Measurements from ENCODE around the gene MREG.
A peak's percentile ranks its signal among the peaks of the same experiment; 100 is the strongest.

MREG gene

DNA sequence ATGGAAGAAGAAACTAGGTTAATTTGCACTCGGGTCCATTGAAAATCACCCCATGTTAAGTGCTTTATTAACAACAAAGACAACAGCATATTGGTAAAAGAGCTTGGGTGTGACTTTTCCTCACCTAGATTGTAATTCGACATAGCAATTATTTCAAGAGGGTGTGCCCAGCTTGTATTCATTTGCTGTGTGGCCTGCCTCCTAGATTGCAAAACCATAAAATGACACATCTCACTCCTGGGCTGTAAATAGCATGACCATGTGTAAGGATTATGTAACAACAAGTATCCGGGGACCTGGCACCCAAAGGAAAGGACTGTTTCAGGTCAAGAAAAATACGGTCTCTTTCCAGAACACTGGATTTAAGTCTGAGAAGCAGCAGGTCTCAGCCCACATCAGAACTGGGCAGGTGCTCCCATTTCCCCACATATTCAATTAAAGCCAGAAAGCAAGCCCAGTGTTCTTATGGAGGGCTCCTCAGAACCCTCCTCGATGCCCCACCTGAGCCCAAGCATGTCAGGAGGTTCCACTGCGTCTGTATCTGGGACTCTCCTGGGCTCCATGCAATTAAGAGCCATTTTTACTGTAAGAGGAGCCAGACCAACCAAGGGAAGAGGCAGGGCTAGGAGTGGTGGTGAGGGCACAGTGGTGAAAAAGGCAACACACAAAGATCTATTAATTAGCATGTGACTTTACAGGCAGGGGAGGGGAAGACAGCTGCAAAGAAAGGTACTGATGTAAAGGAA lies 39.2 kb downstream of the MREG start (continued):
- TF ChIP-seq HIC1 (tag by site-specific recombination; IDR thresholded peaks at IDR 0.05) (no peak), SCRT2 (tag by site-specific recombination; IDR thresholded peaks at IDR 0.05) (0 out of 2 replicates have a peak, but pooled peaks have one; percentile 19), ZNF768 (tag by site-specific recombination; IDR thresholded peaks at IDR 0.05) (no peak), ZNF707 (tag by site-specific recombination; IDR thresholded peaks at IDR 0.05) (no peak), ZNF548 (tag by site-specific recombination; IDR thresholded peaks at IDR 0.05) (no peak), FEZF1 (tag by site-specific recombination; IDR thresholded peaks at IDR 0.05) (no peak), MYNN (tag by site-specific recombination; IDR thresholded peaks at IDR 0.05; ENCODE audit: borderline replicate concordance) (no peak), ZNF837 (tag by site-specific recombination; IDR thresholded peaks at IDR 0.05) (no peak), ZNF19 (tag by site-specific recombination; IDR thresholded peaks at IDR 0.05; ENCODE audit: low read depth) (no peak), ZFP41 (tag by site-specific recombination; IDR thresholded peaks at IDR 0.05; ENCODE audit: borderline replicate concordance) (no peak), SP3 (tag by site-specific recombination; IDR thresholded peaks at IDR 0.05) (no peak), ZNF121 (tag by site-specific recombination; IDR thresholded peaks at IDR 0.05) (no peak), WT1 (tag by site-specific recombination; IDR thresholded peaks at IDR 0.05) (0 out of 2 replicates have a peak, but pooled peaks have one; percentile 22), ZBTB21 (tag by site-specific recombination; IDR thresholded peaks at IDR 0.05) (no peak), ZNF621 (tag by site-specific recombination; IDR thresholded peaks at IDR 0.05) (no peak), ZNF146 (tag by site-specific recombination; IDR thresholded peaks at IDR 0.05) (no peak), ZNF23 (tag by site-specific recombination; IDR thresholded peaks at IDR 0.05; ENCODE audit: borderline replicate concordance) (no peak), KLF9 (tag by site-specific recombination; IDR thresholded peaks at IDR 0.05; ENCODE audit: low read depth) (peak; percentile 54), ZNF785 (tag by site-specific recombination; IDR thresholded peaks at IDR 0.05) (no peak), KLF10 (tag by site-specific recombination; IDR thresholded peaks at IDR 0.05) (peak; percentile 58; the same call in 1 of the 2 replicates), ZIC2 (tag by site-specific recombination; IDR thresholded peaks at IDR 0.05) (no peak), OVOL3 (tag by site-specific recombination; IDR thresholded peaks at IDR 0.05) (no peak), ZNF169 (tag by site-specific recombination; IDR thresholded peaks at IDR 0.05) (no peak), ZNF473 (tag by site-specific recombination; IDR thresholded peaks at IDR 0.05) (no peak)
- TF ChIP-seq, protein P1, sequence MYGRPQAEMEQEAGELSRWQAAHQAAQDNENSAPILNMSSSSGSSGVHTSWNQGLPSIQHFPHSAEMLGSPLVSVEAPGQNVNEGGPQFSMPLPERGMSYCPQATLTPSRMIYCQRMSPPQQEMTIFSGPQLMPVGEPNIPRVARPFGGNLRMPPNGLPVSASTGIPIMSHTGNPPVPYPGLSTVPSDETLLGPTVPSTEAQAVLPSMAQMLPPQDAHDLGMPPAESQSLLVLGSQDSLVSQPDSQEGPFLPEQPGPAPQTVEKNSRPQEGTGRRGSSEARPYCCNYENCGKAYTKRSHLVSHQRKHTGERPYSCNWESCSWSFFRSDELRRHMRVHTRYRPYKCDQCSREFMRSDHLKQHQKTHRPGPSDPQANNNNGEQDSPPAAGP (tag by site-specific recombination; IDR thresholded peaks at IDR 0.05): peak; percentile 22; the same call in 1 of the 2 replicates
- TF ChIP-seq, protein P2, sequence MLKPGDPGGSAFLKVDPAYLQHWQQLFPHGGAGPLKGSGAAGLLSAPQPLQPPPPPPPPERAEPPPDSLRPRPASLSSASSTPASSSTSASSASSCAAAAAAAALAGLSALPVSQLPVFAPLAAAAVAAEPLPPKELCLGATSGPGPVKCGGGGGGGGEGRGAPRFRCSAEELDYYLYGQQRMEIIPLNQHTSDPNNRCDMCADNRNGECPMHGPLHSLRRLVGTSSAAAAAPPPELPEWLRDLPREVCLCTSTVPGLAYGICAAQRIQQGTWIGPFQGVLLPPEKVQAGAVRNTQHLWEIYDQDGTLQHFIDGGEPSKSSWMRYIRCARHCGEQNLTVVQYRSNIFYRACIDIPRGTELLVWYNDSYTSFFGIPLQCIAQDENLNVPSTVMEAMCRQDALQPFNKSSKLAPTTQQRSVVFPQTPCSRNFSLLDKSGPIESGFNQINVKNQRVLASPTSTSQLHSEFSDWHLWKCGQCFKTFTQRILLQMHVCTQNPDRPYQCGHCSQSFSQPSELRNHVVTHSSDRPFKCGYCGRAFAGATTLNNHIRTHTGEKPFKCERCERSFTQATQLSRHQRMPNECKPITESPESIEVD (tag by site-specific recombination; IDR thresholded peaks at IDR 0.05): peak; percentile 82
- TF ChIP-seq, protein P3, sequence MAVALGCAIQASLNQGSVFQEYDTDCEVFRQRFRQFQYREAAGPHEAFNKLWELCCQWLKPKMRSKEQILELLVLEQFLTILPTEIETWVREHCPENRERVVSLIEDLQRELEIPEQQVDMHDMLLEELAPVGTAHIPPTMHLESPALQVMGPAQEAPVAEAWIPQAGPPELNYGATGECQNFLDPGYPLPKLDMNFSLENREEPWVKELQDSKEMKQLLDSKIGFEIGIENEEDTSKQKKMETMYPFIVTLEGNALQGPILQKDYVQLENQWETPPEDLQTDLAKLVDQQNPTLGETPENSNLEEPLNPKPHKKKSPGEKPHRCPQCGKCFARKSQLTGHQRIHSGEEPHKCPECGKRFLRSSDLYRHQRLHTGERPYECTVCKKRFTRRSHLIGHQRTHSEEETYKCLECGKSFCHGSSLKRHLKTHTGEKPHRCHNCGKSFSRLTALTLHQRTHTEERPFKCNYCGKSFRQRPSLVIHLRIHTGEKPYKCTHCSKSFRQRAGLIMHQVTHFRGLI (tag by site-specific recombination; IDR thresholded peaks at IDR 0.05): 0 out of 2 replicates have a peak, but pooled peaks have one; percentile 21
- TF ChIP-seq, protein P4, sequence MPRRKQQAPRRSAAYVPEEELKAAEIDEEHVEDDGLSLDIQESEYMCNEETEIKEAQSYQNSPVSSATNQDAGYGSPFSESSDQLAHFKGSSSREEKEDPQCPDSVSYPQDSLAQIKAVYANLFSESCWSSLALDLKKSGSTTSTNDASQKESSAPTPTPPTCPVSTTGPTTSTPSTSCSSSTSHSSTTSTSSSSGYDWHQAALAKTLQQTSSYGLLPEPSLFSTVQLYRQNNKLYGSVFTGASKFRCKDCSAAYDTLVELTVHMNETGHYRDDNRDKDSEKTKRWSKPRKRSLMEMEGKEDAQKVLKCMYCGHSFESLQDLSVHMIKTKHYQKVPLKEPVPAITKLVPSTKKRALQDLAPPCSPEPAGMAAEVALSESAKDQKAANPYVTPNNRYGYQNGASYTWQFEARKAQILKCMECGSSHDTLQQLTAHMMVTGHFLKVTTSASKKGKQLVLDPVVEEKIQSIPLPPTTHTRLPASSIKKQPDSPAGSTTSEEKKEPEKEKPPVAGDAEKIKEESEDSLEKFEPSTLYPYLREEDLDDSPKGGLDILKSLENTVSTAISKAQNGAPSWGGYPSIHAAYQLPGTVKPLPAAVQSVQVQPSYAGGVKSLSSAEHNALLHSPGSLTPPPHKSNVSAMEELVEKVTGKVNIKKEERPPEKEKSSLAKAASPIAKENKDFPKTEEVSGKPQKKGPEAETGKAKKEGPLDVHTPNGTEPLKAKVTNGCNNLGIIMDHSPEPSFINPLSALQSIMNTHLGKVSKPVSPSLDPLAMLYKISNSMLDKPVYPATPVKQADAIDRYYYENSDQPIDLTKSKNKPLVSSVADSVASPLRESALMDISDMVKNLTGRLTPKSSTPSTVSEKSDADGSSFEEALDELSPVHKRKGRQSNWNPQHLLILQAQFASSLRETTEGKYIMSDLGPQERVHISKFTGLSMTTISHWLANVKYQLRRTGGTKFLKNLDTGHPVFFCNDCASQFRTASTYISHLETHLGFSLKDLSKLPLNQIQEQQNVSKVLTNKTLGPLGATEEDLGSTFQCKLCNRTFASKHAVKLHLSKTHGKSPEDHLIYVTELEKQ (tag by site-specific recombination; IDR thresholded peaks at IDR 0.05; ENCODE audit: borderline replicate concordance): no peak
- TF ChIP-seq, protein P5, sequence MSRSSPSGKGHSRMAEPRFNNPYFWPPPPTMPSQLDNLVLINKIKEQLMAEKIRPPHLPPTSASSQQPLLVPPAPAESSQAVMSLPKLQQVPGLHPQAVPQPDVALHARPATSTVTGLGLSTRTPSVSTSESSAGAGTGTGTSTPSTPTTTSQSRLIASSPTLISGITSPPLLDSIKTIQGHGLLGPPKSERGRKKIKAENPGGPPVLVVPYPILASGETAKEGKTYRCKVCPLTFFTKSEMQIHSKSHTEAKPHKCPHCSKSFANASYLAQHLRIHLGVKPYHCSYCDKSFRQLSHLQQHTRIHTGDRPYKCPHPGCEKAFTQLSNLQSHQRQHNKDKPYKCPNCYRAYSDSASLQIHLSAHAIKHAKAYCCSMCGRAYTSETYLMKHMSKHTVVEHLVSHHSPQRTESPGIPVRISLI (tag by site-specific recombination; IDR thresholded peaks at IDR 0.05): no peak

Data from HEK293 (cell line).